ENCODE data around the gene MTG2.

MTG2 gene

DNA sequence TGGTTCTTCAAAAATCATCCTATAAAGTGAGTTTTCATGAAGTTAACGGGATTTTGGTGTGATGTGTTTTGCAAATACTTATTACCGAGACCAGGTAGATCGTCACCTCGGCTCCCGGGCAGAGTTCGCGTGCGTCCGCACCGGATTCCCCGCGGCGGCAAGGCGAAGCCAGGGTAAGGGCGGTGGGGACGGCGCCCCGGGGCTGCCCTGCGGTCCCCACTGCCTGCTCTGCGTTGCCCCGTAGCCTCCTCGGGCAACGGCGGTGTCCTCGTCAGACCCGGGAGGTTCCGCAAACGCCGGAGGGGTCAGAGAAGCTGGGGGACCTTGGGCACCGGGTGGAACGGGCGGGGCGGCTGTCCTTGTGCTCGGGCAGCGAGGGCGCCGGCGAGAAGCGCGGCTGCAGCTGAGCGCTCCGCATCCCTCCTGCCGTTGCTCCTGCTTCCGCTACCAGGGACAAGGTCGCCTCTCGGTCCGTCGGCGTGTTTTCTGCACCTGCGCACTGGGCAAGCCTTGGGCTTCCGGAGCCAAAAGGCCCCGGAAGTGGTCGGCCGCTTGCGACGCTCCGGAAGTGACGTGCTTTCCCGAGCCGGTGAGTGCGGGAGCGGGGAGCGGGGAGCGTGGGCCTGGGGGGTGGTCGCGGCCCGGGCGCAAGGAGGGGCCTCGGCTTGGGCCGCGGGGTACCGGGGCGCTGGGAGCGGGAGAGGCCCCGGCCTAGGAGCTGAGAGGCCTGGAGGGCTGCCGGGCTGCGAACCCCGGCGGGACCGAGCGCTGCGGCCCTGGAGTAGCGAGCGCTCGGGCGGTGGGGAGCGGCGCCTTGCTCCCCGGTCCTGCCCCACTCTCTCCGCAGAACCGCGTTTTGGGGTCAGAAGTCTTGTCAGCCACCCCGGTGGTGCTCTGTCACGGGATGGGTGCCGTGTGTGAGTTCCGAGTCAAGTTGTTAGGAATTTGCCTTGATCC is at the start of gene MTG2:
TSS of gene MTG2 (plus strand) at position 560 of the 957 bp plus-strand sequence. CDS start 10,393 bp downstream, outside the sequence.
- H3K36me3 ChIP-seq (ENCODE audit: control insufficient read depth in 2 of 2, insufficient read depth in 1 of 2, low read length in 2 of 2): peaks cover 0 to 12% of the 10 kb centered on the region in 2 experiments; a peak in 2 of 3 replicates
- H3K27ac ChIP-seq (ENCODE audit: extremely low read depth, low read depth, low read length): peak within 1 kb of the TSS; percentile 90
- CTCF ChIA-PET: no interaction called here
- no peaks in the 10 kb centered on the region for H3K4me1 ChIP-seq (ENCODE audit: control insufficient read depth, insufficient read depth, low read length)
- H3K4me3 ChIP-seq (ENCODE audit: low read depth, low read length): peak within 1 kb of the TSS; percentile 72
- H3K9me3 ChIP-seq (ENCODE audit: control insufficient read depth, insufficient read depth, low read depth, low read length): no peaks in the 10 kb centered on the region
- POLR2A ChIA-PET: interaction anchor here (0.7 to 0.9 kb wide), 2 partner anchors 40 to 60 kb away, joined by 3 to 4 read pairs; partner anchors contain the start of gene PSMA7
- TF ChIP-seq ZNF239 (tag by site-specific recombination; IDR thresholded peaks at IDR 0.05) (no peak), KLF8 (tag by site-specific recombination; IDR thresholded peaks at IDR 0.05) (peak; percentile 3; the same call in 1 of the 2 replicates), ZFP37 (tag by site-specific recombination; IDR thresholded peaks at IDR 0.05) (0 out of 2 replicates have a peak, but pooled peaks have one; percentile 80), PATZ1 (tag by site-specific recombination; IDR thresholded peaks at IDR 0.05) (peak; percentile 76; the same call in 1 of the 2 replicates), KLF16 (tag by site-specific recombination; IDR thresholded peaks at IDR 0.05) (peak; percentile 74), ZFP69B (tag by site-specific recombination; IDR thresholded peaks at IDR 0.05) (peak; percentile 86), SP3 (tag by site-specific recombination; IDR thresholded peaks at IDR 0.05) (peak; percentile 27; the same call in 1 of the 2 replicates), ZBTB26 (tag by site-specific recombination; optimal IDR thresholded peaks at IDR 0.05) (peak; percentile 66), ZNF600 (tag by site-specific recombination; IDR thresholded peaks at IDR 0.05) (peak; percentile 98), ZBTB7A (tag by site-specific recombination; IDR thresholded peaks at IDR 0.05; ENCODE audit: low read depth) (0 out of 2 replicates have a peak, but pooled peaks have one; percentile 18), GFI1B (tag by site-specific recombination; IDR thresholded peaks at IDR 0.05) (no peak), ZBTB8A (tag by site-specific recombination; IDR thresholded peaks at IDR 0.05) (peak; percentile 77), INSM2 (tag by site-specific recombination; IDR thresholded peaks at IDR 0.05) (0 out of 2 replicates have a peak, but pooled peaks have one; percentile 45), ZNF654 (tag by site-specific recombination; IDR thresholded peaks at IDR 0.05; ENCODE audit: low read depth) (no peak), ZFHX2 (tag by site-specific recombination; conservative IDR thresholded peaks at IDR 0.05) (peak; percentile 45), ZNF37A (tag by site-specific recombination; IDR thresholded peaks at IDR 0.05) (no peak), ZNF501 (tag by site-specific recombination; IDR thresholded peaks at IDR 0.05) (peak; percentile 69; the same call in 1 of the 2 replicates), HIC1 (tag by site-specific recombination; IDR thresholded peaks at IDR 0.05) (0 out of 2 replicates have a peak, but pooled peaks have one; percentile 32), KLF10 (tag by site-specific recombination; IDR thresholded peaks at IDR 0.05) (no peak)
- TF ChIP-seq, protein P1, sequence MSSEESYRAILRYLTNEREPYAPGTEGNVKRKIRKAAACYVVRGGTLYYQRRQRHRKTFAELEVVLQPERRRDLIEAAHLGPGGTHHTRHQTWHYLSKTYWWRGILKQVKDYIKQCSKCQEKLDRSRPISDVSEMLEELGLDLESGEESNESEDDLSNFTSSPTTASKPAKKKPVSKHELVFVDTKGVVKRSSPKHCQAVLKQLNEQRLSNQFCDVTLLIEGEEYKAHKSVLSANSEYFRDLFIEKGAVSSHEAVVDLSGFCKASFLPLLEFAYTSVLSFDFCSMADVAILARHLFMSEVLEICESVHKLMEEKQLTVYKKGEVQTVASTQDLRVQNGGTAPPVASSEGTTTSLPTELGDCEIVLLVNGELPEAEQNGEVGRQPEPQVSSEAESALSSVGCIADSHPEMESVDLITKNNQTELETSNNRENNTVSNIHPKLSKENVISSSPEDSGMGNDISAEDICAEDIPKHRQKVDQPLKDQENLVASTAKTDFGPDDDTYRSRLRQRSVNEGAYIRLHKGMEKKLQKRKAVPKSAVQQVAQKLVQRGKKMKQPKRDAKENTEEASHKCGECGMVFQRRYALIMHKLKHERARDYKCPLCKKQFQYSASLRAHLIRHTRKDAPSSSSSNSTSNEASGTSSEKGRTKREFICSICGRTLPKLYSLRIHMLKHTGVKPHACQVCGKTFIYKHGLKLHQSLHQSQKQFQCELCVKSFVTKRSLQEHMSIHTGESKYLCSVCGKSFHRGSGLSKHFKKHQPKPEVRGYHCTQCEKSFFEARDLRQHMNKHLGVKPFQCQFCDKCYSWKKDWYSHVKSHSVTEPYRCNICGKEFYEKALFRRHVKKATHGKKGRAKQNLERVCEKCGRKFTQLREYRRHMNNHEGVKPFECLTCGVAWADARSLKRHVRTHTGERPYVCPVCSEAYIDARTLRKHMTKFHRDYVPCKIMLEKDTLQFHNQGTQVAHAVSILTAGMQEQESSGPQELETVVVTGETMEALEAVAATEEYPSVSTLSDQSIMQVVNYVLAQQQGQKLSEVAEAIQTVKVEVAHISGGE (tag by site-specific recombination; conservative IDR thresholded peaks at IDR 0.05; ENCODE audit: low read depth): peak; percentile 96
- TF ChIP-seq, protein P2, sequence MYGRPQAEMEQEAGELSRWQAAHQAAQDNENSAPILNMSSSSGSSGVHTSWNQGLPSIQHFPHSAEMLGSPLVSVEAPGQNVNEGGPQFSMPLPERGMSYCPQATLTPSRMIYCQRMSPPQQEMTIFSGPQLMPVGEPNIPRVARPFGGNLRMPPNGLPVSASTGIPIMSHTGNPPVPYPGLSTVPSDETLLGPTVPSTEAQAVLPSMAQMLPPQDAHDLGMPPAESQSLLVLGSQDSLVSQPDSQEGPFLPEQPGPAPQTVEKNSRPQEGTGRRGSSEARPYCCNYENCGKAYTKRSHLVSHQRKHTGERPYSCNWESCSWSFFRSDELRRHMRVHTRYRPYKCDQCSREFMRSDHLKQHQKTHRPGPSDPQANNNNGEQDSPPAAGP (tag by site-specific recombination; IDR thresholded peaks at IDR 0.05): peak; percentile 82; the same call in 1 of the 2 replicates
- TF ChIP-seq, protein P3, sequence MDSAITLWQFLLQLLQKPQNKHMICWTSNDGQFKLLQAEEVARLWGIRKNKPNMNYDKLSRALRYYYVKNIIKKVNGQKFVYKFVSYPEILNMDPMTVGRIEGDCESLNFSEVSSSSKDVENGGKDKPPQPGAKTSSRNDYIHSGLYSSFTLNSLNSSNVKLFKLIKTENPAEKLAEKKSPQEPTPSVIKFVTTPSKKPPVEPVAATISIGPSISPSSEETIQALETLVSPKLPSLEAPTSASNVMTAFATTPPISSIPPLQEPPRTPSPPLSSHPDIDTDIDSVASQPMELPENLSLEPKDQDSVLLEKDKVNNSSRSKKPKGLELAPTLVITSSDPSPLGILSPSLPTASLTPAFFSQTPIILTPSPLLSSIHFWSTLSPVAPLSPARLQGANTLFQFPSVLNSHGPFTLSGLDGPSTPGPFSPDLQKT (IDR thresholded peaks at IDR 0.05; ENCODE audit: borderline replicate concordance, low read depth, low read length): peak; percentile 37; the same call in 1 of the 2 replicates
